ENCODE data around the gene TSPAN18.
"Not testable (repeated sequence)": the region's sequence is repeated elsewhere in the genome, so short reads cannot be mapped to it uniquely, and the experiment has no call there.

The TSPAN18 gene

DNA sequence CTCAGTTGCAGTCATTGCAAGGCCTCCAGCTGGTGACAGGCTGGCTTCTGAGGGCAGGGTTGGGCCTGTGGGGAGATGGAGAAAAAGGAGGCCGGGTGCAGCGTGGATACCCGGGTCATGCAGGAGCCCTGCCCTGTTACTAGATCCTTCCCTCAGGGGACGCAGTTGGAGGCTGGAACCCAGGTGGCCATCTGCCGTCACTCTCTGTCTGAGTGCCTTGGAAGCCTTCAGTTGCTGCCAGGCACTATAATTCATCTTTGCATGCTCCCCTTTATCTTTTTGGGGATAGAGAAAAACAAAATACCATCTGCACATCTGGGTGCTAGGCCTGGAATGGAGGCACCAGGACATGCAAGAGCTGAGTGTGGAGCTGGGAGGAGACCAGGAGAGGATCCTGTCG lies 141.3 kb downstream of the TSPAN18 start:
- DNase-seq (ENCODE audit: low read depth, low spot score) = no peak

DNA sequence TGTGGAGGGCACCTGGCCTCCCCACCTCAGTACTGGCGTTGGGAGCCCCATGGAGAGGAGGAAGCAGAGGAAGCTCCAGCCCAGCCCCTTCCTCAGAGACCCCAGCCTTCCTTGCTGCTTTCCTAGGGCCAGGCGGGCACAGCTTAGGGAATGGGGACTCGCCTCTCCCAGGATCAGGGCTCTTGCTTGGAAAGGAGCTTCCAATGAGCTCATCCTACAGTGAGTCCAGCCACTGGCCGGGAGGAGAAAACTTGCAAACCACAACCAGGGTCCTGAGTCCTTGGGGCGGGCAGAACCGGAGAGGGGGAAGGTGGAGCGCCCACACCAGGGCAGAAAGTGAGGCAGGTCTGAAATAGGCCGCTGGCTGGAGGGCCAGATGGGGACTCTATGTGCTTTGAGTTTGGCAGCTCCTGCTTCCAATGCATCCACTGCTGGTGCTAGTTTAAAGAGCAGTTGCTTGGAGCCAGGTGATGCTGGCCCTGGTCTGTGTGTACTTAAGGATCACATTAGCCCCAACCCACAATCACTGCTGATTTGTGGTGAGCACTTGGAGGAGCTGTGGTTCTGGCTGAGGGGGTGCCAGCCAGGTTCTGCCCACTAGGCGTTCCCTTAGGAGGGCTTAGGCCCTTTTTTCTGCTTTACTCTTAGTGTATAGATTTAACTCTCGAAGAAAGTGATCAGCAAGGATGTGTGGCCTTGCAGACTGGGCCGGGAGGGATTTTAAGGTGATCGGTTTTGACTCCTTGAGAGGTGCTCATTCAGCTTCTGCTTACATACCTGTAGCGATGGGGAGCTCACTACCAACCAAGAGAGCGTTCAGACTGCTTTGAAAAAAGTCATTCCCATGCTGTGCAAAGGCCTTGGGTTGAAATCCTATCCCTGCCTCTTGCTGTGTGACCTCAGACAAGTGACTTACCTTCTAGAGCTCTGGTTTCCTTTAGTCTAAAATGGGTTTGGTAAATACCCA lies 142.0 kb downstream of the TSPAN18 start:
- no peak for DNase-seq (ENCODE audit: low read depth, low spot score)

GRCh38 chr11:44870181-44870580 lies 143.4 kb downstream of the TSPAN18 start:
- DNase-seq (ENCODE audit: low read depth, low spot score) = no peak

- DNase-seq (ENCODE audit: low read depth, low spot score) = no peak
These were observed 143.9 kb downstream of the TSPAN18 start for GRCh38 chr11:44870615-44871176.

DNA sequence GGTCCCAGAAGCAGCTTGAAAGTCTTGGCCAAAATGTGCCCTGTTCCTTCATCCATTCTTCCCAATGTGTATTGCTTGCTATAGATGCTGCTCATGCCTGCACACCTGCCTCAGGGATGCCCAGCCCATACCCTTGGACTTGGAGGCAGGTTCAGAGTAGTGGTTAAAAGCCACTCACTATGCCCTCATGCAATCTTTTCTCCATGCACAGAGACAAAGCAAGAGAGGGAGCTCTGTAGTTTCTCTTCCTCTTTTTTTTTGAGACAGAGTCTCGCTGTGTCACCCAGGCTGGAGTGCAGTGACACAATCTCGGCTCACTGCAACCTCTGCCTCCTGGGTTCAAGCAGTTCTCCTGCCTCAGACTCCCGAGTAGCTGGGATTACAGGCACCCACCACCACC lies 144.9 kb downstream of the TSPAN18 start:
- DNase-seq (ENCODE audit: low read depth, low spot score) = not testable (repeated sequence)

GRCh38 chr11:44872556-44872955 lies 145.8 kb downstream of the TSPAN18 start:
- DNase-seq (ENCODE audit: low read depth, low spot score) = no peak

DNA sequence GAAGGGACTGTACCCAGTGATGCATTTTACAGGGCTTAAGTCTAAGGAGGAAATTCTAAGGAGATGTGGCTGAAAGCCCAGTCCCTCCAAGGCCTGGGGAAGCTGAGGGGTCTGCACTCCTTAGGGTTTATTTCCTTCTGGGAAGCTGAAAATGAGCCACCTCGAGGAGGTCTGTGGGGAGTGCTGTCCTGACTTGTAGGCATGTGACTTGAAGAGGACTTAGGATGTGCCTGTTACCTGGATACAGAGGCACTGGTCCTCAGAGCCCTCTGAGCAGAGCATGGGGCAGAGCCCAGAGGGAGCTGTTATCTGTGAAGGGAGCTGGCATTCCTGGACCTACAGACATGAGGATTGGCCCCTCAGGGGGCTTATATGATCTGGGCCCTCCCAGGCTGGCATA lies 146.8 kb downstream of the TSPAN18 start:
- DNase-seq (ENCODE audit: low read depth, low spot score) = no peak

- DNase-seq (ENCODE audit: low read depth, low spot score) = no peak
These were observed 147.5 kb downstream of the TSPAN18 start for GRCh38 chr11:44874284-44874683.

DNA sequence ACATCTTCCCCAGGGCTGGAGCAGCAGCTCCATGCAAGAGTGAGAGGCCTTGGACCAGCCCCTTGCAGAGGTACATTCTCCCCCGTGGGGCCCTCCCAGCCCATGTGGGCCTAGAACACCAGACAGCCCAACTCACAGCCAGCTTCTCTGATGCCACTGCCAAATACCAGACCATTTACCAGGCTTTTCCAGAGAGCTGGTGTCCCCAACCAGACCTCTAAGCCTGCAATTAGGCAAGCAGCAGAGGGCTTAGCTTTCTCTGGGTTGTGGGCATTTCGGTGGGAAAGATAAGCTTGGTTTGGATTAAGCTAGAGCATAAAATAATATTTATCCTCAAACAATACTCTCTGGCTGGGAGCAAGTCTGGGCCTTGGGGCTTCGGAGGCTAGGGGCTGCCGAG lies 148.3 kb downstream of the TSPAN18 start:
- no peak for DNase-seq (ENCODE audit: low read depth, low spot score)

GRCh38 chr11:44876194-44876723 lies 149.5 kb downstream of the TSPAN18 start:
- DNase-seq (ENCODE audit: low read depth, low spot score) = no peak

DNA sequence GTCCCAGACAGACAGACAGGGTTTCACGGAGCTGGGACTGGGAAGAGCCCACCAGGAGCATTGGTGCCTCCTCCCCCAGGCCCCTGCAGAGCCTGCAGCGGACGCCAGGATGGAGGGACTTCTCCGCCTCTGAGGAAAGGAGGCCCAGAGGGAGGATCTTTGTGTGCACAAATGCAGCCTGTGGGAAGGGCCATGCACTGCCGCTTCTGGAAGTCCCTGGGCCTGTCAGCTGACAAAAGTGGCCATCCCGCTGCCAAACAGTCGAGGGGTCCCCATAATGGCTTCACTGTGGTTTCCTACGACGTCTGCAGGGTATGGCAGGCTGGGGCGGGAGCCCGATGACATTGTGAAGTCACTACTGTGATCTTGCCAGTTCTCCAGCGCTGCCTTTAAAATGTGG lies 150.1 kb downstream of the TSPAN18 start:
- no peak for DNase-seq (ENCODE audit: low read depth, low spot score)

GRCh38 chr11:44877571-44878497 lies 151.1 kb downstream of the TSPAN18 start:
- DNase-seq (ENCODE audit: low read depth, low spot score) = no peak

DNA sequence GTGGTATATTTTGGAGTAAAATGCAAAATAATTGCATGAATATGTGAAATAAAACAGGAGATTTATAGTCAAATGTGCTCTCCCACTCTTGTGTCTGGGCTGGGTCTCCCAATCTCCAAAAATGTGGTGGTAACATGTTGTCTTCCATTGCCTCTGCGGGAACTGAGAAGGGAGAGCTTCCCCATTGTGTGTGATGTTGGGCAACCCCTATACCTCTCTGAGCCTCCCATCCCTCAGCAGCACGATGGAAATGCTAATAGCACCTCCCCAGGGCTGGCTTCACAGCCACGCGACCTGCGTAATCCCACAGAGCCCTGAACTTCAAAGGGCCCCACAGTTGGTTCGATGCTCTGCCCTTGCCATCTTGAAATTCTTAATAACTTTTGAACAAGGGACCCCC lies 151.9 kb downstream of the TSPAN18 start:
- no peak for DNase-seq (ENCODE audit: low read depth, low spot score)

DNA sequence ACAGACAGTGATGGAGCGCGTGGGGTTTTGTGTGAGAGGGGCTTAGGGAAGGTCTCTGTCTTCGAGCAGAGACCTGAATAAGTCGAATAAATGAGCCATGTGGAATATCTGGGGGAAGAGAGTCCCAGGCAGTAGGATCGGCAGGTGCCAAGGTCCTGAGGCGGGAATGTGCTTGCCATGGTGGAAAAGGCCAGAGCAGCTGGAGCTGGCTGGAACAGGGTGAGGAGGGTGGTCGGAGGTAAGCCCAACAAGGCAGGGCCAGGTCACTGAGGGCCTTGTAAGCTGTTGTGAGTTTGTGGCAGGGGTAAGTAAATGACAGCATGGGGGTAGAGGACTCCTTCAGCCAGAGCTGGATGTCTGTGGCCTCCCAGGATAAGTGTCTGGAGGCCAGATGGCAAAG lies 152.7 kb downstream of the TSPAN18 start:
- no peak for DNase-seq (ENCODE audit: low read depth, low spot score)

DNA sequence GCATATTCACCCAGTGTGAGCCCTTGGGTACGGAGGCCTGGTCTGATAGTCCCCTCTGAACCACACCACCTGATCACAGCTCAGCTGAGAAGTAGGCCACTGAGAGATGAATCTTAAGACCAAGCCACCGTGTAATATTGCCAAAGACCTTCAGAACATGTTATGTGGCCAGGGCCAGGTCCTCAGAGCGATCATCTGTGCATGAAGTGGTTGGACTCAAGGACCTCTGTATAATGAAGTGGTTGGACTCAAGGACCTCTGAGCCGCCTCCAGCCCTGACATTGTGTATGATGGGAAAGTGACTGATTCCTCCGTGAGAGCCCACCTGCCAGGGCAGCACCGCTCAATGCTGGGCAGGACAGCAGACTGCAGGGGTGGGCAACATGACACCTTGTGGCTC lies 153.7 kb downstream of the TSPAN18 start:
- DNase-seq (ENCODE audit: low read depth, low spot score) = no peak

DNA sequence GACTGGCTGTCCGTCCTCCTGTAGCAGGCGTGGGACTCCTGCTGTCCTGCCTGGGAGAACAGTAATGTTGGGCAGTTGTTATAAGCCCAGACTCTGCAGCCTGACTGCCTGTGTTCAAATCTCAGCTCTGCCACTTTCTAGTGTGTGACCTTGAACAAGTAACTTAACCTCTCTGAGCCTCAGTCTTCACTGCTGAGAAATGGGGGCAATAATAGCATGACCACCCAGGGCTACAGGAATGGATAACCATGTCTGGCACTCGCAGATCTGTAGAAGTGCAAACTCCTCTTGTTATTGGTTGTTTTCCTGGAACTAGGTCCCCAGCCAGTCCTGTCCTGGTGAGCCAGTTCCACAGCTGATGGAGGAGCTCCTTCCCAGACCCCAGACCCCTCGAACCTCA lies 154.2 kb downstream of the TSPAN18 start:
- no peak for DNase-seq (ENCODE audit: low read depth, low spot score)

GRCh38 chr11:44883277-44883676 lies 156.5 kb downstream of the TSPAN18 start:
- no peak for DNase-seq (ENCODE audit: low read depth, low spot score)

GRCh38 chr11:44884056-44884455 lies 157.3 kb downstream of the TSPAN18 start:
- no peak for DNase-seq (ENCODE audit: low read depth, low spot score)

DNA sequence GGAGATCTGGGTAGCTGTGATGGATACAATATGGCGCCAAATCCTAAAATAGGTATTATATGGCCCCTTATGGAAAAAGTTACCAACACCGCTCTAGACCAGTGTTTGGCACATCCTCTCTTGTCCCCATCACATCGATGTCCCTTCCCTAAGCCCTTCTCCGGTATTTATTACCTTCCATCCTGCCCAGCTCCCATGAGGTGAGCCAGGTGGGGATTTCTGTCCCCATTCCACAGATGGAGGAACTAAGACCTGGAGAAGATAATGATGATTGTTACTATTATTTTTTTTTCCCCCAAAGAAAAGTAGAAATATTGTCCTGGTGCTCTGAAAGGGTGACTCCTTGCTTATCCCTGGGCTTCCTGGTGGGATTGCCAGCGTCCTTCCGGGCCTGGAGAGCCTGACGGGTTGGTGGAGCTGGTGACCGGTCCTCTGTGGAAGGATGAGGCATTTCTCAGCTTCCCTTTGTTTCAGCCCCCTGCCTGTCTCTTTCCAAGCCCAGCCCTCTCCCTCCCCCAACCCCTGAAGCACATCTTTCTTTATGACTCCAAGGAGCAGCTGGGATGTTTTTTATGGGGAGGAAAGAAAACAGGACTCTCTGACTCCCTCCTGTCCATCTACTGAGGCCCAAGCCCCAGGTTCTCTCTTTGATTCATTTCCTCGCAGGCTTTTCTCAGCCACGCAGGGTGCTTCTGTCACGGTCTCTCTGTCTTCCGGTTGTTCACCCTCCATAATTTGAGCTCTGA lies 158.5 kb downstream of the TSPAN18 start:
- no peak for DNase-seq (ENCODE audit: low read depth, low spot score)

- DNase-seq (ENCODE audit: low read depth, low spot score) = no peak
These were observed 159.4 kb downstream of the TSPAN18 start for GRCh38 chr11:44885919-44886789.

All from activated CD4-positive, CD25-positive, alpha-beta regulatory T cell treated with anti-CD3 and anti-CD28 coated beads, Interleukin-2, amount 50 U/mL, for 16 hours (primary cell).